OCI-M2 (cell line): ENCODE data around the gene ANKS1B.
"Not testable (repeated sequence)": the region's sequence is repeated elsewhere in the genome, so short reads cannot be mapped to it uniquely, and the experiment has no call there.

Source experiments
- DNase-seq: peaks from one replicate; lab custom pipeline; 2025; ENCODE audit not compliant: unreplicated experiment; lab: John Stamatoyannopoulos, UW

The ANKS1B gene

GRCh38 chr12:99875081-99875480 lies 109.7 kb downstream of the ANKS1B start:
- DNase-seq, result no peak

GRCh38 chr12:99870085-99870484 lies 114.7 kb downstream of the ANKS1B start:
- no peak for DNase-seq

GRCh38 chr12:99861731-99862130 lies 123.0 kb downstream of the ANKS1B start:
- no peak for DNase-seq

- DNase-seq, result no peak
Observed at GRCh38 chr12:99859126-99859525, 125.6 kb downstream of the ANKS1B start.

GRCh38 chr12:99852666-99853065 lies 132.1 kb downstream of the ANKS1B start:
- DNase-seq, result no peak

GRCh38 chr12:99847936-99848335 lies 136.8 kb downstream of the ANKS1B start:
- no peak for DNase-seq

- no peak for DNase-seq
Observed at GRCh38 chr12:99834710-99835109, 150.0 kb downstream of the ANKS1B start.

GRCh38 chr12:99833397-99833796 lies 151.3 kb downstream of the ANKS1B start:
- DNase-seq, result no peak

GRCh38 chr12:99824900-99825542 lies 159.7 kb downstream of the ANKS1B start:
- DNase-seq, result no peak

- no peak for DNase-seq
Observed at GRCh38 chr12:99822273-99822672, 162.5 kb downstream of the ANKS1B start.

- no peak for DNase-seq
Observed at GRCh38 chr12:99810718-99811593, 173.8 kb downstream of the ANKS1B start.

GRCh38 chr12:99809909-99810308 lies 174.8 kb downstream of the ANKS1B start:
- DNase-seq, result no peak

GRCh38 chr12:99806304-99806703 lies 178.4 kb downstream of the ANKS1B start:
- no peak for DNase-seq

GRCh38 chr12:99804715-99805114 lies 180.0 kb downstream of the ANKS1B start:
- DNase-seq, result no peak

- DNase-seq, result no peak
Observed at GRCh38 chr12:99800605-99801004, 184.1 kb downstream of the ANKS1B start.

GRCh38 chr12:99797931-99798330 lies 186.8 kb downstream of the ANKS1B start:
- not testable (repeated sequence) for DNase-seq

- no peak for DNase-seq
Observed at GRCh38 chr12:99783421-99783820, 201.3 kb downstream of the ANKS1B start.

GRCh38 chr12:99772274-99772673 lies 212.5 kb downstream of the ANKS1B start:
- no peak for DNase-seq

GRCh38 chr12:99771659-99772058 lies 213.1 kb downstream of the ANKS1B start:
- no peak for DNase-seq

GRCh38 chr12:99769396-99769980 lies 215.2 kb downstream of the ANKS1B start:
- no peak for DNase-seq

- no peak for DNase-seq
Observed at GRCh38 chr12:99768758-99769157, 216.0 kb downstream of the ANKS1B start.

- DNase-seq, result no peak
Observed at GRCh38 chr12:99767809-99768208, 216.9 kb downstream of the ANKS1B start.
